GM23338 (cell line): ENCODE measurements around the gene KDM4C.

Source experiments
- CREB1 ChIP-seq: fragments of 250-450 bp; sonication (Bioruptor Pico); IDR thresholded peaks from 2 replicates; pipeline ENCODE4 v1.5.0; 2020; ENCODE audit warnings: low read depth, mild to moderate bottlenecking, moderate library complexity
- EZH2 ChIP-seq: fragments of 200-600 bp; sonication (generic); IDR thresholded peaks from one replicate; pipeline ENCODE4 v1.8.0; 2017; ENCODE audit warnings: antibody characterized with exemption, mild to moderate bottlenecking, low read depth; ENCODE audit not compliant: unreplicated experiment
- EZH2phosphoT487 ChIP-seq: fragments of 200-600 bp; sonication (generic); IDR thresholded peaks from one replicate; pipeline ENCODE4 v1.8.1; 2018; ENCODE audit warnings: antibody characterized with exemption; ENCODE audit not compliant: unreplicated experiment
- JUNB ChIP-seq: IDR thresholded peaks from one replicate; pipeline ENCODE4 v1.6.1; 2016; ENCODE audit warnings: antibody characterized with exemption; ENCODE audit not compliant: unreplicated experiment
- POLR2AphosphoS5 ChIP-seq: IDR thresholded peaks from 2 replicates; pipeline ENCODE4 v1.6.1; 2016; ENCODE audit warnings: antibody characterized with exemption, low read depth
- STAT1 ChIP-seq: IDR thresholded peaks from one replicate; pipeline ENCODE4 v1.6.1; 2016; ENCODE audit warnings: antibody characterized with exemption; ENCODE audit not compliant: unreplicated experiment
- ZNF114 ChIP-seq: fragments of 250-450 bp; sonication (Bioruptor Pico); IDR thresholded peaks from 2 replicates; pipeline ENCODE4 v1.5.0; 2020; ENCODE audit warnings: mild to moderate bottlenecking, moderate library complexity
- ZNF331 ChIP-seq: fragments of 250-450 bp; sonication (Bioruptor Pico); IDR thresholded peaks from 2 replicates; pipeline ENCODE4 v1.5.0; 2020; ENCODE audit warnings: low read depth, mild to moderate bottlenecking, moderate library complexity
- TF ChIP-seq, protein P1 (sequence below), 2 experiments: fragments of 200-600 bp in 1 of 2; sonication (generic) in 1 of 2; conservative IDR thresholded peaks; 2 replicates each; pipeline versions ENCODE4 v1.5.1 to v1.6.1; 2016 to 2017; ENCODE audit warnings: antibody characterized with exemption in 2 of 2, low read depth in 2 of 2, mild to moderate bottlenecking in 2 of 2, moderate library complexity in 1 of 2
- TF ChIP-seq, protein P2 (sequence below): IDR thresholded peaks from one replicate; pipeline ENCODE4 v1.6.1; 2018; ENCODE audit warnings: antibody characterized with exemption; ENCODE audit not compliant: unreplicated experiment
- TF ChIP-seq, protein P3 (sequence below): IDR thresholded peaks from 2 replicates; pipeline ENCODE4 v1.6.1; 2016; ENCODE audit warnings: antibody characterized with exemption

DNA sequence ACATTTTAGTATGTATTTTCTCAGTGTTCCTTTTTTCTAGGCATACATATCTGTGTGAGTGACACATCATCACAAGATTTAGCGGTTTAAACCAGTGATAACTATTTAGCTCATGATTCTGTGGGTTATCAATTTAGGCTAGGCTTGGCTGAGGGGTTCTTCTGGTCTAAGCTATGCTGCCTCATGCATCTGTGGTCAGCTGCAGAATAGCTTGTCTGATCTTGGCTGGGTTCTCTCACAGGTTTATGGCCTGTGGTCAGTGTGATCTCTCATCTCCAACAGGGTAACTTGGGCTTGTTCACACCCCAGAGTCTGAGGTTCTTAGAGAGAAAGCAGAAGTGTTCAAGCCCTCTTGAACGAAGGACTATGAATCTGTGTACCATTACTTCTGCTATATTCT lies 363.3 kb downstream of the KDM4C start:
- TF ChIP-seq, protein P1, sequence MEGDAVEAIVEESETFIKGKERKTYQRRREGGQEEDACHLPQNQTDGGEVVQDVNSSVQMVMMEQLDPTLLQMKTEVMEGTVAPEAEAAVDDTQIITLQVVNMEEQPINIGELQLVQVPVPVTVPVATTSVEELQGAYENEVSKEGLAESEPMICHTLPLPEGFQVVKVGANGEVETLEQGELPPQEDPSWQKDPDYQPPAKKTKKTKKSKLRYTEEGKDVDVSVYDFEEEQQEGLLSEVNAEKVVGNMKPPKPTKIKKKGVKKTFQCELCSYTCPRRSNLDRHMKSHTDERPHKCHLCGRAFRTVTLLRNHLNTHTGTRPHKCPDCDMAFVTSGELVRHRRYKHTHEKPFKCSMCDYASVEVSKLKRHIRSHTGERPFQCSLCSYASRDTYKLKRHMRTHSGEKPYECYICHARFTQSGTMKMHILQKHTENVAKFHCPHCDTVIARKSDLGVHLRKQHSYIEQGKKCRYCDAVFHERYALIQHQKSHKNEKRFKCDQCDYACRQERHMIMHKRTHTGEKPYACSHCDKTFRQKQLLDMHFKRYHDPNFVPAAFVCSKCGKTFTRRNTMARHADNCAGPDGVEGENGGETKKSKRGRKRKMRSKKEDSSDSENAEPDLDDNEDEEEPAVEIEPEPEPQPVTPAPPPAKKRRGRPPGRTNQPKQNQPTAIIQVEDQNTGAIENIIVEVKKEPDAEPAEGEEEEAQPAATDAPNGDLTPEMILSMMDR (conservative IDR thresholded peaks at IDR 0.05; ENCODE audit: low read depth in 2 of 2), result no peak
- no peak for TF ChIP-seq POLR2AphosphoS5
- TF ChIP-seq EZH2phosphoT487, result no peak
- no peak for TF ChIP-seq ZNF331 (CRISPR knock-in tag)
- TF ChIP-seq CREB1, result no peak
- TF ChIP-seq EZH2, result no peak
- TF ChIP-seq, protein P2, sequence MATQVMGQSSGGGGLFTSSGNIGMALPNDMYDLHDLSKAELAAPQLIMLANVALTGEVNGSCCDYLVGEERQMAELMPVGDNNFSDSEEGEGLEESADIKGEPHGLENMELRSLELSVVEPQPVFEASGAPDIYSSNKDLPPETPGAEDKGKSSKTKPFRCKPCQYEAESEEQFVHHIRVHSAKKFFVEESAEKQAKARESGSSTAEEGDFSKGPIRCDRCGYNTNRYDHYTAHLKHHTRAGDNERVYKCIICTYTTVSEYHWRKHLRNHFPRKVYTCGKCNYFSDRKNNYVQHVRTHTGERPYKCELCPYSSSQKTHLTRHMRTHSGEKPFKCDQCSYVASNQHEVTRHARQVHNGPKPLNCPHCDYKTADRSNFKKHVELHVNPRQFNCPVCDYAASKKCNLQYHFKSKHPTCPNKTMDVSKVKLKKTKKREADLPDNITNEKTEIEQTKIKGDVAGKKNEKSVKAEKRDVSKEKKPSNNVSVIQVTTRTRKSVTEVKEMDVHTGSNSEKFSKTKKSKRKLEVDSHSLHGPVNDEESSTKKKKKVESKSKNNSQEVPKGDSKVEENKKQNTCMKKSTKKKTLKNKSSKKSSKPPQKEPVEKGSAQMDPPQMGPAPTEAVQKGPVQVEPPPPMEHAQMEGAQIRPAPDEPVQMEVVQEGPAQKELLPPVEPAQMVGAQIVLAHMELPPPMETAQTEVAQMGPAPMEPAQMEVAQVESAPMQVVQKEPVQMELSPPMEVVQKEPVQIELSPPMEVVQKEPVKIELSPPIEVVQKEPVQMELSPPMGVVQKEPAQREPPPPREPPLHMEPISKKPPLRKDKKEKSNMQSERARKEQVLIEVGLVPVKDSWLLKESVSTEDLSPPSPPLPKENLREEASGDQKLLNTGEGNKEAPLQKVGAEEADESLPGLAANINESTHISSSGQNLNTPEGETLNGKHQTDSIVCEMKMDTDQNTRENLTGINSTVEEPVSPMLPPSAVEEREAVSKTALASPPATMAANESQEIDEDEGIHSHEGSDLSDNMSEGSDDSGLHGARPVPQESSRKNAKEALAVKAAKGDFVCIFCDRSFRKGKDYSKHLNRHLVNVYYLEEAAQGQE, result no peak
- TF ChIP-seq, protein P3, sequence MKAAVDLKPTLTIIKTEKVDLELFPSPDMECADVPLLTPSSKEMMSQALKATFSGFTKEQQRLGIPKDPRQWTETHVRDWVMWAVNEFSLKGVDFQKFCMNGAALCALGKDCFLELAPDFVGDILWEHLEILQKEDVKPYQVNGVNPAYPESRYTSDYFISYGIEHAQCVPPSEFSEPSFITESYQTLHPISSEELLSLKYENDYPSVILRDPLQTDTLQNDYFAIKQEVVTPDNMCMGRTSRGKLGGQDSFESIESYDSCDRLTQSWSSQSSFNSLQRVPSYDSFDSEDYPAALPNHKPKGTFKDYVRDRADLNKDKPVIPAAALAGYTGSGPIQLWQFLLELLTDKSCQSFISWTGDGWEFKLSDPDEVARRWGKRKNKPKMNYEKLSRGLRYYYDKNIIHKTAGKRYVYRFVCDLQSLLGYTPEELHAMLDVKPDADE, result no peak
- no peak for TF ChIP-seq JUNB
- TF ChIP-seq STAT1, result no peak
- no peak for TF ChIP-seq ZNF114
